Stimulated activated CD8-positive, alpha-beta memory T cell treated with anti-CD3 and anti-CD28 coated beads, Interleukin-4, amount 100 ng/mL, for 48 hours (primary cell): ENCODE results near the gene SLC29A1.

Source experiments
- DNase-seq: peaks from one replicate; pipeline ENCODE4 v3.0.0-alpha.2; 2020

Gene SLC29A1

GRCh38 chr6:44238687-44239350 lies 15.4 kb downstream of the SLC29A1 start:
- DNase-seq, result no peak

GRCh38 chr6:44243345-44243744 lies 19.9 kb downstream of the SLC29A1 start:
- no peak for DNase-seq

GRCh38 chr6:44245391-44245911 lies 22.1 kb downstream of the SLC29A1 start:
- no peak for DNase-seq

- DNase-seq, result peak; percentile 94
Observed at GRCh38 chr6:44245912-44246662, 22.7 kb downstream of the SLC29A1 start.

- DNase-seq, result peak; percentile 96
Observed at GRCh38 chr6:44246663-44247337, 23.4 kb downstream of the SLC29A1 start, which contains the start of gene HSP90AB1. HSP90AB1 (plus strand) TSS chr6:44247101; CDS start chr6:44248630, 1,529 bp downstream.

GRCh38 chr6:44247338-44248302 lies 24.2 kb downstream of the SLC29A1 start:
- peak; percentile 91 for DNase-seq

GRCh38 chr6:44248579-44248978 lies 25.2 kb downstream of the SLC29A1 start:
- DNase-seq, result no peak

- no peak for DNase-seq
Observed at GRCh38 chr6:44249082-44249748, 25.8 kb downstream of the SLC29A1 start.

- no peak for DNase-seq
Observed at GRCh38 chr6:44250067-44250717, 26.8 kb downstream of the SLC29A1 start.

GRCh38 chr6:44250718-44251123 lies 27.3 kb downstream of the SLC29A1 start:
- DNase-seq, result no peak

GRCh38 chr6:44251576-44252524 lies 28.5 kb downstream of the SLC29A1 start:
- no peak for DNase-seq

- DNase-seq, result peak; percentile 80
Observed at GRCh38 chr6:44253307-44254101, 30.1 kb downstream of the SLC29A1 start.

GRCh38 chr6:44254191-44255104 lies 31.1 kb downstream of the SLC29A1 start:
- DNase-seq, result peak; percentile 63

GRCh38 chr6:44255105-44255808 lies 31.9 kb downstream of the SLC29A1 start:
- DNase-seq, result peak; percentile 65

GRCh38 chr6:44255871-44256774 lies 32.7 kb downstream of the SLC29A1 start:
- peak; percentile 49 for DNase-seq

GRCh38 chr6:44256775-44257024 lies 33.3 kb downstream of the SLC29A1 start:
- no peak for DNase-seq
